Endodermal cell (in vitro differentiated cells): ENCODE measurements around the gene BARX2. TPM values are rescaled to one million over a fixed set of nuclear protein-coding genes. Genes with fewer than 3 reads are reported as not detected.

ENCODE experiments used
- DNase-seq: peaks from one replicate; pipeline ENCODE4 v3.0.0-alpha.2; 2017
- H3K27ac ChIP-seq: 2 replicates; pipeline ENCODE4 v1.5.1; 2013; ENCODE audit warnings: mild to moderate bottlenecking, low read depth, low read length, moderate library complexity
- H3K27me3 ChIP-seq: 2 replicates; pipeline ENCODE4 v1.6.1; 2013; ENCODE audit warnings: mild to moderate bottlenecking, low read length, moderate library complexity; ENCODE audit not compliant: insufficient read depth, control insufficient read depth, poor library complexity, severe bottlenecking
- H3K36me3 ChIP-seq: 2 replicates; pipeline ENCODE4 v1.7.0; 2013; ENCODE audit warnings: mild to moderate bottlenecking, low read length, moderate library complexity; ENCODE audit not compliant: control insufficient read depth, insufficient read depth
- H3K4me1 ChIP-seq: one replicate; pipeline ENCODE4 v1.7.0; 2013; ENCODE audit warnings: low read length; ENCODE audit not compliant: control insufficient read depth, insufficient read depth
- H3K4me3 ChIP-seq: 2 replicates; pipeline ENCODE4 v1.5.1; 2013; ENCODE audit warnings: mild to moderate bottlenecking, low read length, moderate library complexity
- H3K9ac ChIP-seq: 2 replicates; pipeline ENCODE4 v1.6.1; 2013; ENCODE audit warnings: mild to moderate bottlenecking, low read length, moderate library complexity; ENCODE audit not compliant: poor library complexity, severe bottlenecking; ENCODE audit errors: extremely low read depth
- H3K9me3 ChIP-seq: 2 replicates; pipeline ENCODE4 v1.6.1; 2013; ENCODE audit warnings: mild to moderate bottlenecking, low read length, moderate library complexity; ENCODE audit not compliant: control insufficient read depth
- H3K27ac Mint-ChIP-seq: 2 replicates; pipeline ENCODE4 v1.8.0; 2020; ENCODE audit warnings: mixed read lengths
- H3K27me3 Mint-ChIP-seq: 2 replicates; pipeline ENCODE4 v1.8.0; 2021; ENCODE audit warnings: mild to moderate bottlenecking, mixed read lengths; ENCODE audit not compliant: insufficient read depth
- H3K36me3 Mint-ChIP-seq: 2 replicates; pipeline ENCODE4 v1.8.0; 2020; ENCODE audit warnings: low read depth, mixed read lengths
- H3K4me1 Mint-ChIP-seq: 2 replicates; pipeline ENCODE4 v1.8.0; 2020; ENCODE audit warnings: mixed read lengths
- H3K4me3 Mint-ChIP-seq: 2 replicates; pipeline ENCODE4 v1.8.0; 2020; ENCODE audit warnings: mild to moderate bottlenecking, moderate library complexity, mixed read lengths
- H3K9me3 Mint-ChIP-seq: 2 replicates; pipeline ENCODE4 v1.8.0; 2020; ENCODE audit warnings: mild to moderate bottlenecking, mixed read lengths
- CTCF ChIP-seq: fragments of 200-600 bp; sonication (generic); conservative IDR thresholded peaks from 2 replicates; pipeline ENCODE4 v1.5.0; 2021; ENCODE audit warnings: antibody characterized with exemption, mild to moderate bottlenecking
- WGBS, 2 experiments: methylation state at CpG; one replicate each; pipeline versions ENCODE4 v1.1.5 to v1.1.7; 2013; ENCODE audit warnings: missing lambda C conversion rate in 2 of 2, mixed read lengths in 1 of 2; ENCODE audit not compliant: insufficient coverage in 1 of 2, insufficient read length in 1 of 2; 5-methylcytosine and 5-hydroxymethylcytosine counted together
- total RNA-seq, 2 donors: library from RNA; stranded (reverse); fragmentation: NEBNext Ultra II Directional in 1 of 2; extraction: Animal tissue kit (Norgen Biotek cat#: 25700) in 1 of 2; gene quantifications; 2 replicates in 1 of 2; 3 replicates in 1 of 2; pipeline ENCODE4 v1.2.1, GENCODE V29; 2021

The BARX2 gene
- total RNA-seq, 2 donors from 2014 or later: not detected

GRCh38 chr11:129382583-129382982 lies 6.9 kb downstream of the BARX2 start:
- Histone ChIP-seq H3K9me3 (no peaks in the 10 kb centered on the region), H3K9ac (no peak overlapping the region), H3K4me3 (no peak overlapping the region), H3K36me3 (no peaks in the 10 kb centered on the region), H3K27ac (no peak overlapping the region), H3K4me1 (no peaks in the 10 kb centered on the region), H3K27me3 (peaks cover 22% of the 10 kb centered on the region)
- Mint-ChIP-seq H3K27me3 (peaks cover 57% of the 10 kb centered on the region), H3K4me3 (no peak overlapping the region), H3K9me3 (no peaks in the 10 kb centered on the region), H3K4me1 (peaks cover 3% of the 10 kb centered on the region), H3K36me3 (no peaks in the 10 kb centered on the region), H3K27ac (no peak overlapping the region)
- DNase-seq: peak; percentile 65
- no peak for TF ChIP-seq CTCF
- WGBS, 2 experiments: 88 to 91% methylated on average over 5 to 7 of the region's 7 CpGs

- TF ChIP-seq CTCF: no peak
- Histone ChIP-seq H3K27ac (no peak overlapping the region), H3K9me3 (no peaks in the 10 kb centered on the region), H3K27me3 (peaks cover 17% of the 10 kb centered on the region), H3K9ac (no peak overlapping the region), H3K4me1 (no peaks in the 10 kb centered on the region), H3K36me3 (no peaks in the 10 kb centered on the region), H3K4me3 (no peak overlapping the region)
- DNase-seq: no peak
- Mint-ChIP-seq H3K4me3 (no peak overlapping the region), H3K27me3 (peaks cover 52% of the 10 kb centered on the region), H3K4me1 (peaks cover 3% of the 10 kb centered on the region), H3K27ac (no peak overlapping the region), H3K9me3 (no peaks in the 10 kb centered on the region), H3K36me3 (no peaks in the 10 kb centered on the region)
- 82 to 96% methylated on average over 3 of the region's 3 CpGs for WGBS, 2 experiments
Observed at GRCh38 chr11:129383060-129383459, 7.4 kb downstream of the BARX2 start.

- H3K9ac ChIP-seq: no peak overlapping the region
- H3K27ac ChIP-seq: no peak overlapping the region
- Mint-ChIP-seq H3K9me3 (no peaks in the 10 kb centered on the region), H3K27me3 (peaks cover 49% of the 10 kb centered on the region), H3K4me3 (no peak overlapping the region), H3K27ac (no peak overlapping the region), H3K36me3 (no peaks in the 10 kb centered on the region), H3K4me1 (peaks cover 3% of the 10 kb centered on the region)
- WGBS, 2 experiments: 95 to 98% methylated on average over 5 of the region's 5 CpGs
- H3K27me3 ChIP-seq: peaks cover 13% of the 10 kb centered on the region
- DNase-seq: no peak
- no peaks in the 10 kb centered on the region for H3K4me1 ChIP-seq
- H3K4me3 ChIP-seq: no peak overlapping the region
- TF ChIP-seq CTCF: no peak
- H3K9me3 ChIP-seq: no peaks in the 10 kb centered on the region
- H3K36me3 ChIP-seq: no peaks in the 10 kb centered on the region
Observed at GRCh38 chr11:129383502-129383901, 7.9 kb downstream of the BARX2 start.
